ENCODE measurements around the gene CMPK2.
"Not testable (repeated sequence)": the region's sequence is repeated elsewhere in the genome, so short reads cannot be mapped to it uniquely, and the experiment has no call there.

The CMPK2 gene, protein sequence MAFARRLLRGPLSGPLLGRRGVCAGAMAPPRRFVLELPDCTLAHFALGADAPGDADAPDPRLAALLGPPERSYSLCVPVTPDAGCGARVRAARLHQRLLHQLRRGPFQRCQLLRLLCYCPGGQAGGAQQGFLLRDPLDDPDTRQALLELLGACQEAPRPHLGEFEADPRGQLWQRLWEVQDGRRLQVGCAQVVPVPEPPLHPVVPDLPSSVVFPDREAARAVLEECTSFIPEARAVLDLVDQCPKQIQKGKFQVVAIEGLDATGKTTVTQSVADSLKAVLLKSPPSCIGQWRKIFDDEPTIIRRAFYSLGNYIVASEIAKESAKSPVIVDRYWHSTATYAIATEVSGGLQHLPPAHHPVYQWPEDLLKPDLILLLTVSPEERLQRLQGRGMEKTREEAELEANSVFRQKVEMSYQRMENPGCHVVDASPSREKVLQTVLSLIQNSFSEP

DNA sequence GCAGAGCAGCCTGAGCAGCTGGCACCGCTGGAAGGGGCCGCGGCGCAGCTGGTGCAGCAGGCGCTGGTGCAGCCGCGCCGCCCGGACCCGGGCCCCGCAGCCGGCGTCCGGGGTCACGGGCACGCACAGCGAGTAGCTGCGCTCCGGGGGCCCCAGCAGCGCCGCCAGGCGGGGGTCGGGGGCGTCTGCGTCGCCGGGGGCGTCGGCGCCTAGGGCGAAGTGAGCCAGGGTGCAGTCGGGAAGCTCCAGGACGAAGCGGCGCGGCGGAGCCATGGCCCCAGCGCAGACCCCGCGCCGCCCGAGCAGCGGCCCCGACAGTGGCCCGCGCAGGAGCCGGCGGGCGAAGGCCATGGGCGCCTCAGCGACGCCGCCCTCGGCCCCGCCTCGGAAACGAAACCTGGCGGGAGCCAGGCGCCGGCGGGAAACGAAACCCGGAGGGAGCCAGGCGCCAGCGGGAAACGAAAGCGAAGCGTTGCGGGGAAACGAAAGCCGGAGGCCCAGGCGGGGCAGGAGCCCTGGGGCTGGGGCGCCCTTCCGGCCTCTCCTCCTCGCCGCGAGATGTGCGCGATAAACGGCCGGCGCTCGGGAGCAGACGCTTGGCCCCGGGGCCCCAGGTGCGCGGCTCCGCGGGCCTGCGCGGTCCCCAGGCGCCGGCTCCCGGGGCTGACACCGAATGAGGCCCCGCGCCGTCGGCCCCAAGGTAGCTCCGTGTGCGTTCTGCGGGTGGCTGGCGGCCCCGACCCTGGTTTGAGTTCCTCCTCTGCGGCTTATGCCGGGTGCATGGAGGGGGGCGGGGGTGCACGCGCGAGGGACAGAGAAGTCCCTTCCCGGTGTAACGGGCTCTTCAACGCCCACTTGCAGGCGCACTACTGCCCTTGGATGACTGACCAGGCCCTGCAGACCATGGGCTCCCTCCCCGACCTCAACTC, at the start of gene CMPK2:
TSS of gene CMPK2 (minus strand) at position 562 of the 929 bp plus-strand sequence. CDS start at position 351, 211 bp downstream.
- DNase-seq (ENCODE audit: low read depth) = no peak

- DNase-seq (ENCODE audit: low read depth) = no peak
Measured at GRCh38 chr2:6915399-6915798, 49.7 kb upstream of the CMPK2 start.

- DNase-seq (ENCODE audit: low read depth) = no peak
Measured at GRCh38 chr2:6914828-6915227, 49.1 kb upstream of the CMPK2 start.

- DNase-seq (ENCODE audit: low read depth) = no peak
Measured at GRCh38 chr2:6913415-6914157, 47.9 kb upstream of the CMPK2 start.

DNA sequence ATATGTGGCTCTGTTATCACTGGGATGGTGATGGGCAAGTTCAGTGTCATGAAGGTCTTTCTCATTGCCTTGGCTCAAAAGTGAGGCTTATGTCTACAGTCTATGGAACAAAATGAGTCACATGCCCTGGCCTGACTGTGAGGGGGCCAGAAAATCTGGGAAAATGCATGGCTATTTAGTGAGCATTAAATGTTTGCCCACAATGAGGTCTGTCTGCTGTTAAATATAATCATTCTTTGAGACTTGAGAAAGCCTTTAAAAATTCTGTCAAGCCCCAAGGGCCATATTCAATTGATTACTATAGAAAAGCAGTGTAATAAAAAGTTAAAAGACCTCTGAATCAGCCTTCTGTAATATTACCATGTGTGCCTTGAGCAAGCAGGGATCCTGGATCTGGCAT, 46.0 kb upstream of the CMPK2 start:
- no peak for DNase-seq (ENCODE audit: low read depth)

DNA sequence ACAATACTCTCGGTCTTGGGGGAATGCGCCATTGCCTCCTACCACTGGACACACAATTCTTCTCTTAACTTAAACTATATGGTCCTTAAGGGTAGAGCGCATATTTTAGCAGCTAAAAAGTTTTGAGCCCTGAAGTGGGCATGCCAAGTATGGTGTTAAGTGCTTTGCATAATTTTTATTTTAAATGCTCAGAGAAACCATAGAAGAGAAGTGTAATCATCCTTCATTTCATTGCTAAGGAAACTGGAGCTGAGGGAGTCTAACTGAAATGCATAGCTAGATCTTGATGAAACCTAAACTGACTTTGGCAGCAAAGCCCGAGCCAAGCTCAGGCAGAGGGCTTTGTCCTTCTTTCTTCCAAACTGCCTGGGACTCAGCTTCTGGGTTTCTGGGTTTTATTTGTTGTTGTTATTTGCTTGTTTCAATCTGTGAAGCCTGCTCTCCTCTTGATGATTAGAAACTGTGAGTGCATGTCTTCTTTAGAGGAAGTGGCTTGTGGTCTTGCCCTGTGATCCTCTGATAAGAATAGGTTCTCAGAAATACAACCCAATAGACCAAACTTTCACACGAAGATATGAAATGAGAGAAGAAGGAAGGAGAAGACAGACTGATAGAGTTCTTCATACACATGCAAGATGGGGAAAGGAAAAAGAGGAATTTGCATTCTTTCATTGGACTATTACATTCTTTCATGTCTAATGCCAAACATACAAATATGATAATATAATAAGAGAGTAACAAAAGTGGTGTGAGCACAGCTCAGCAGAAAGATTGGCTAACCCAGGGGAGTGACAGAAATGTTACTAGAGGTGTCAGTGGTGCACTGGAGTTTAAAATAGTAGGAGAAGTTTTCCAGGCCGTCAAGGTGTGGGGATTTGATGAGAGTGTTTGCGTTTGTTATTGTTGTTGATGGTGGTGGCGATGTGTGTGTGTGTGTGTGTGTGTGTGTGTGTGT, 44.0 kb upstream of the CMPK2 start:
- no peak for DNase-seq (ENCODE audit: low read depth)

DNA sequence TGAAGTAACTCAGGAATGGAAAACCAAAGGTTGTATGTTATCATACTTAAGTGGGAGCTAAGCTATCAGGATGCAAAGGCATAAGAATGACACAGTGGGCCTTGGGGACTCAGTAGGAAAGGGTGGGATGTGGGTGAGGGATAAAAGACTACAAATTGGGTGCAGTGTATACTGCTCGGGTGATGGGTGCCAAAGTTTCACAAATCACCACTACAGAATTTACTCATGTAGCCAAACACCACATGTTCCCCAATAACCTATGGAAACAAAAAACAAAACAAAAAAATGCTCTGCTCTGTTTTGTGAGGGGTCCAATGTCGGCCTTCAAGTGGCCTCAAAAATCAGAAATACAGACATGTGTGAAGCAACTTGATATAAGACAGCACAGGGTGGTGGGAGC, 42.6 kb upstream of the CMPK2 start:
- no peak for DNase-seq (ENCODE audit: low read depth)

DNA sequence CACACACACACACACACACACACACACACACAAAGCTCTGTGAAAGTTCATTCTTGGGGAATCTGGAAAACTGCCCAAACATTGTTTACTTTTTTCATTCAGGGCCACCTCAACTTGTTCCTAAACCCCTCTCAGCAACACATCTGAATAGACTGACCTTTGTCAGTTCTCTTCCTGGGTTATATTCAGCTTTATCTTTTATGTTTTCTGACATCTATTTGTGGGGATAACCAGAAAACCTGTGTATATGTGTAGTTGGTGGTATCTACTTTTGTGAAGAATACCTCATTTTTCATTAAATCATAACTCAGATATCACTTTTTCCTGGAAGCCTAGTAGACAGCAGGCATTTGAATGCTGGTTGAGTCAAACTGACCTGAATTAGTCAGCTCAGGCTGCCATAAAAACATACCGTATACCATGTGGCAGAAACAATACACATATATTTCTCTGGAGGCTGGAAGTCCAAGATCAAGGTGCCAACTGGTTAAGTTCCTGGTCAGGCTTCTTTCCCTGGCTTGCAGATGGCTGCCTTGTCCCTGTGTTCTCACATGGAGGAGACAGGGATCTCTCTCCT, 40.5 kb upstream of the CMPK2 start:
- no peak for DNase-seq (ENCODE audit: low read depth)

DNA sequence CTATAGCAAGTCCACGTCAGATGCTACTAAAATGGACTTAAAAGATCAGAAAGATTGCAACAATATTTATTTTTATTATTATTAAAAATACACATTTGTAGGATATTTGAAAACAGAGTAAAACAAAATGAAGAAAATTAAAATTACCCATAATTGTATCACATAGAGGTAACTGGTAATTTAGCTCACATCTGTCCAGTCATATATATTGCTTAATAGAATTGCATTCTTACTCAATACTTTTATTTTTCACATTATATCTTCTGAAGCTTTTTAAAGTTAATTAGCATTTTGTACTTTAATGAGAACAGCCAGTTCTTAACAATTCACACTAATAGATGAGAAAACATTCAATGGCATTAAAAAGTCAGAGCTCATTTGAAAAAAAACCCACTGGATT, 40.0 kb upstream of the CMPK2 start:
- no peak for DNase-seq (ENCODE audit: low read depth)

- not testable (repeated sequence) for DNase-seq (ENCODE audit: low read depth)
Measured at GRCh38 chr2:6902581-6902980, 36.9 kb upstream of the CMPK2 start.

GRCh38 chr2:6896930-6897759, 31.4 kb upstream of the CMPK2 start:
- DNase-seq (ENCODE audit: low read depth) = peak; percentile 26

GRCh38 chr2:6893876-6894482, 28.3 kb upstream of the CMPK2 start:
- DNase-seq (ENCODE audit: low read depth) = no peak

DNA sequence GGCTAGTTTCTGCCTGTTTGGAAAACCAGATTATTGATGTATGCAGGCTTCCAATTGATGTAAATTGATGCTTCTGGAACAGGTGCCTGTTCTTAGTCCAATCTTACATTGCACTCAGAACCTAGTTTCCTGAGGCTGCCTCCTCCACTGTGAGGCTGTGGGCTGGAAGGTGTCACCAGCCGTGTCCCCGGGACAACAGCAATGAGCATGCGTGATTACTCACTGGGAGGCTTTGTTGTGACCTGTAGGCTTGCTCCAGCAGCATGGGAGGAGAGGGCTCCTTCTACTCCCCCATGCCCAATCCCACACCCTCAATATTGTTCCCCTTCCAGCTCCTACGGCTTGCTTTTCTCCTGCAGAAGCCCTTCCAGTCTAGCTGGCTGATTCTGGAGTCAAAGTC, 23.0 kb upstream of the CMPK2 start:
- no peak for DNase-seq (ENCODE audit: low read depth)

GRCh38 chr2:6887751-6888192, 22.1 kb upstream of the CMPK2 start:
- DNase-seq (ENCODE audit: low read depth) = no peak

DNA sequence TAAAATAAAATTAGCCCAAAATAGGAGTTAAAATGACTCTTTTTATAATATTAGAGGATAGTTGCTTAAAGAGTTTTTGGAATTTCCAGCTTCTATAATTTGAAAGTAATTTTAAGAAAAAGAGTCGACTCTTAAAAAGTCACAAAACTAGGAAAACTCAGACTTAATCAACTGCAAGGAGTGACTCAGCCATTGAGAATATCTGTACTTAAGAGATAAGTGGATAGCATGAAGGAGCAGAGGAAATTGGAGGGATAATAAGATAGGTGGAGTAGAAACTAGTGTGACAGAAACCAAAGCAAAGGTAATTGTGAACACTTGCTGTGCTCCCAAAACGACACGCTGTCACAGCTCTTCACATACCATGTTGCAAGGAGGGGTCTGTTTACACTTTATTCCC, 20.3 kb upstream of the CMPK2 start:
- DNase-seq (ENCODE audit: low read depth) = no peak

GRCh38 chr2:6885551-6885950, 19.8 kb upstream of the CMPK2 start:
- no peak for DNase-seq (ENCODE audit: low read depth)

GRCh38 chr2:6883448-6884122, 17.9 kb upstream of the CMPK2 start:
- DNase-seq (ENCODE audit: low read depth) = no peak

- no peak for DNase-seq (ENCODE audit: low read depth)
Measured at GRCh38 chr2:6881516-6881915, 15.8 kb upstream of the CMPK2 start.

DNA sequence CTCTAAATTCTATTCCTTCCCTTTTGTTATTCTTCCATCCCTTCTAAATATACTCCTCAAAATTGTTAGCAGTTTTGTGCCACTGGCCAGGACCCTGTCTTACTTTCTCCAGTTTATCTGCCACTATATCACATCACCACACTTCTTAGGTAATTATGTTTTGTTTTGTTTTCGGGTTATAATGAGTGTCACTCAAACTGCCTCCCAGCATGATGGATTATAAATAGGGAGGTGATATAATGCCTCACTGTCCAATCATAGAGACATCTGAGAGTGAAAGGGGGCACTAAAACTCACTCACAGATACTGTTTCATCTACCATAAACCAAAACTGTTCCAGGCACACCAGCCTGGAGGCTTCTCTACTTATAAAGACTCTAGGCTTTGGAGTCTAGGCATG, 15.3 kb upstream of the CMPK2 start:
- no peak for DNase-seq (ENCODE audit: low read depth)

All from fibroblast of the conjunctiva (primary cell).